ENCODE measurements around the gene C9orf78. TPM values are rescaled to one million over a fixed set of nuclear protein-coding genes. Genes with fewer than 3 reads are reported as not detected.

Gene C9orf78
- total RNA-seq, 1 experiment from 2014 or later = 37.5 TPM

- H3K56ac ChIP-seq (ENCODE audit: insufficient read length, low read depth, low read length) = no peak overlapping the region
Observed at GRCh38 chr9:129881547-129882324, 46.7 kb upstream of the C9orf78 start.

More at GRCh38 chr9:129881547-129882324, 46.7 kb upstream of the C9orf78 start:
- H3K4me1 ChIP-seq (ENCODE audit: insufficient read depth, low read length) = peaks cover 2% of the 10 kb centered on the region; the same call in 1 of the 2 replicates
- no peaks in the 10 kb centered on the region for H3K9me3 Mint-ChIP-seq
- no peak overlapping the region for H3K27ac Mint-ChIP-seq
- no peak overlapping the region for H4K91ac ChIP-seq (ENCODE audit: insufficient read length, low read depth, low read length)
- H3K27ac ChIP-seq (ENCODE audit: insufficient read length, low read depth, low read length) = no peak overlapping the region
- no peaks in the 10 kb centered on the region for H3K27me3 Mint-ChIP-seq (ENCODE audit: low read depth)
- no peaks in the 10 kb centered on the region for H3K27me3 ChIP-seq (ENCODE audit: insufficient read depth, low read length)
- H2BK20ac ChIP-seq (ENCODE audit: low read depth, low read length, poor library complexity, severe bottlenecking) = no peak overlapping the region
- WGBS (ENCODE audit: extremely low coverage, insufficient read length, low lambda C conversion rate) = no CpG with 5 or more reads among the region's 19 CpGs
- no peaks in the 10 kb centered on the region for H3K79me1 ChIP-seq (ENCODE audit: insufficient read depth, low read depth, low read length, poor library complexity, severe bottlenecking)
- no peaks in the 10 kb centered on the region for H3K79me2 ChIP-seq (ENCODE audit: insufficient read depth, low read length)
- H3K18ac ChIP-seq (ENCODE audit: insufficient read length, low read depth, low read length) = no peak overlapping the region
- H4K5ac ChIP-seq (ENCODE audit: insufficient read length, low read depth, low read length) = no peak overlapping the region
- H3K14ac ChIP-seq (ENCODE audit: insufficient read depth, low read length) = no peak overlapping the region
- no peak overlapping the region for H2BK120ac ChIP-seq (ENCODE audit: low read depth, low read length, poor library complexity, severe bottlenecking)
- no peak overlapping the region for H3K23ac ChIP-seq (ENCODE audit: insufficient read length, low read depth, low read length)
- H3T11ph ChIP-seq (ENCODE audit: low read length) = no peak overlapping the region
- no peak overlapping the region for H4K8ac ChIP-seq (replicated peaks; ENCODE audit: insufficient read length, low read depth, low read length)
- no peak overlapping the region for H3K4me2 ChIP-seq (ENCODE audit: insufficient read depth, insufficient read length, low read length)
- DNase-seq = no peak
- H3K23me2 ChIP-seq (ENCODE audit: insufficient read length, low read depth, low read length, poor library complexity, severe bottlenecking) = no peaks in the 10 kb centered on the region
- no peak overlapping the region for H2BK5ac ChIP-seq (ENCODE audit: insufficient read length, low read length)
- H3K9ac ChIP-seq (ENCODE audit: extremely low read depth, insufficient read length, low read length) = no peak overlapping the region
- no peak overlapping the region for H2BK12ac ChIP-seq (ENCODE audit: insufficient read length, low read depth, low read length)
- H2BK15ac ChIP-seq (ENCODE audit: low read depth, low read length) = no peak overlapping the region
- H2AK5ac ChIP-seq (ENCODE audit: insufficient read length, low read length) = no peak overlapping the region
- H3K9me3 ChIP-seq (ENCODE audit: control insufficient read depth, low read depth, low read length) = no peaks in the 10 kb centered on the region
- no peaks in the 10 kb centered on the region for H4K20me1 ChIP-seq (ENCODE audit: control insufficient read depth, insufficient read depth, insufficient read length)
- H3K4me3 Mint-ChIP-seq = no peak overlapping the region
- peaks cover 0 to 10% (median 6%) of the 10 kb centered on the region in 3 experiments; a peak in 4 of 7 replicates for H3K36me3 Mint-ChIP-seq (ENCODE audit: insufficient read depth in 1 of 3, low read depth in 3 of 3)
- peaks cover 20 to 30% of the 10 kb centered on the region in 2 experiments for H3K4me1 Mint-ChIP-seq
- no peak overlapping the region for H2AFZ ChIP-seq (ENCODE audit: low read length)
- H3K4ac ChIP-seq (ENCODE audit: low read depth, low read length) = no peak overlapping the region
- no peak for TF ChIP-seq CTCF (conservative IDR thresholded peaks at IDR 0.05)
